Left ventricle myocardium inferior (tissue), 1 donor: ENCODE results near the gene CA10. TPM values are rescaled to one million over a fixed set of nuclear protein-coding genes. Genes with fewer than 3 reads are reported as not detected.

ENCODE experiments used
- DNase-seq: peaks from one replicate; pipeline ENCODE4 v3.0.0-alpha.2; 2020
- H3K27ac ChIP-seq: fragments of 200-600 bp; replicated peaks from 2 replicates; pipeline ENCODE4 v1.8.0; 2021
- H3K27me3 ChIP-seq: fragments of 200-600 bp; 2 replicates; pipeline ENCODE4 v1.8.0; 2021; ENCODE audit warnings: low read depth
- H3K36me3 ChIP-seq: fragments of 200-600 bp; 2 replicates; pipeline ENCODE4 v1.8.0; 2021
- H3K4me1 ChIP-seq: fragments of 200-600 bp; 2 replicates; pipeline ENCODE4 v1.8.0; 2021
- H3K4me3 ChIP-seq: fragments of 200-600 bp; 2 replicates; pipeline ENCODE4 v1.8.0; 2021; ENCODE audit warnings: mild to moderate bottlenecking, moderate library complexity
- H3K9me3 ChIP-seq: fragments of 200-600 bp; replicated peaks from 2 replicates; pipeline ENCODE4 v1.8.0; 2021
- CTCF ChIP-seq: fragments of 200-600 bp; IDR thresholded peaks from 2 replicates; pipeline ENCODE4 v1.8.0; 2021; ENCODE audit warnings: antibody characterized with exemption, mild to moderate bottlenecking, borderline replicate concordance
- intact Hi-C: fragments of 100-400 bp; cut with micrococcal nuclease; formaldehyde crosslinking; loops from one replicate; pipeline ENCODE4 v1.11.0; 2022
- total RNA-seq: library from RNA; stranded (reverse); fragmentation: NEBNext Ultra II Directional; extraction: Animal tissue kit (Norgen Biotek cat#: 25700); gene quantifications from one replicate; pipeline ENCODE4 v1.2.1, GENCODE V29; 2021
- donor health status: DM: no; HTN: yes; CAD: no; lungs with severe emphysema.

CA10 gene
- total RNA-seq, 1 donor from 2014 or later, result not detected

- Histone ChIP-seq H3K4me3 (no peak overlapping the region), H3K27me3 (peaks cover 9% of the 10 kb centered on the region), H3K27ac (no peak overlapping the region), H3K4me1 (no peaks in the 10 kb centered on the region), H3K36me3 (no peaks in the 10 kb centered on the region), H3K9me3 (peaks cover 5% of the 10 kb centered on the region)
- intact Hi-C loops, result no loop called here
- TF ChIP-seq CTCF, result no peak
- no peak for DNase-seq
These were observed 428.0 kb downstream of the CA10 start for GRCh38 chr17:51730303-51731050.

GRCh38 chr17:51725185-51725584, 433.3 kb downstream of the CA10 start:
- H3K36me3 ChIP-seq, result no peaks in the 10 kb centered on the region
- intact Hi-C loops, result no loop called here
- DNase-seq, result no peak
- no peak for TF ChIP-seq CTCF
- H3K27me3 ChIP-seq, result no peaks in the 10 kb centered on the region
- H3K4me3 ChIP-seq, result no peak overlapping the region
- no peak overlapping the region for H3K27ac ChIP-seq
- no peaks in the 10 kb centered on the region for H3K4me1 ChIP-seq
- no peaks in the 10 kb centered on the region for H3K9me3 ChIP-seq

- intact Hi-C loops, result no loop called here
- Histone ChIP-seq H3K4me1 (no peaks in the 10 kb centered on the region), H3K27ac (no peak overlapping the region), H3K4me3 (no peak overlapping the region), H3K36me3 (no peaks in the 10 kb centered on the region), H3K9me3 (no peaks in the 10 kb centered on the region), H3K27me3 (no peaks in the 10 kb centered on the region)
- TF ChIP-seq CTCF, result no peak
- no peak for DNase-seq
These were observed 434.4 kb downstream of the CA10 start for GRCh38 chr17:51724043-51724580.

- no peak for TF ChIP-seq CTCF
- H3K4me3 ChIP-seq, result no peak overlapping the region
- intact Hi-C loops, result no loop called here
- H3K27me3 ChIP-seq, result no peaks in the 10 kb centered on the region
- DNase-seq, result no peak
- H3K4me1 ChIP-seq, result no peaks in the 10 kb centered on the region
- H3K27ac ChIP-seq, result no peak overlapping the region
- no peaks in the 10 kb centered on the region for H3K9me3 ChIP-seq
- H3K36me3 ChIP-seq, result no peaks in the 10 kb centered on the region
These were observed 435.5 kb downstream of the CA10 start for GRCh38 chr17:51722994-51723393.

- Histone ChIP-seq H3K4me3 (no peak overlapping the region), H3K9me3 (no peaks in the 10 kb centered on the region), H3K36me3 (no peaks in the 10 kb centered on the region), H3K27me3 (no peaks in the 10 kb centered on the region), H3K27ac (no peak overlapping the region), H3K4me1 (no peaks in the 10 kb centered on the region)
- no peak for TF ChIP-seq CTCF
- no peak for DNase-seq
- intact Hi-C loops, result no loop called here
These were observed 436.8 kb downstream of the CA10 start for GRCh38 chr17:51721730-51722129.
